Measurements from ENCODE around the gene FYCO1. TPM values are rescaled to one million over a fixed set of nuclear protein-coding genes. Genes with fewer than 3 reads are reported as not detected.

FYCO1 gene
- polyA plus RNA-seq, 2 of the 4 experiments (the other 2 are of a cell fraction), result 3.7 to 4.4 TPM

DNA sequence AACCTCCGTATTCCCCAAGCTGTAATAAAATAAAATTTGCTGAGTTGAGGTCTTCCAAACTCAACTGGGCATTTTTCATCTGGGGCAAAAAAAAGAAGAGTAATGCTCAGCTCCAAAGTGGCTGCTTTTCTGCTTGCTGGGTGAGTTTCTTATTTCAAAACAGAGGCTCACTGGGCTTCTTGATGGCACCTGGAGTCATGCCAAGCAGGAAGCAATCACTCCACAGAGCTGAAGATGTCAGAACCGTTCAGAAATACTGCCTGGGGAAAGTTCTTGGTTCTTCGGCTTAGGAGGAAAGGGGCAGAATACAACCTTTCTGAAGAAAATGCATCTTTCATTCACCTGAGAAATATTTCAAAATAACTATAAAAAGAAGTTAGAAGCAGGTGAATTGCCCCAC is 105.2 kb downstream of the FYCO1 start:
- ATAC-seq, result no peak
- ChIA-PET POLR2A (no interaction called here), CTCF (no interaction called here)
- DNase-seq (ENCODE audit: low read depth in 1 of 2, low spot score in 1 of 2), result peak in 1 of 2 experiments; percentile 9
- no peaks in the 10 kb centered on the region for H3K4me1 ChIP-seq
- no peak overlapping the region for H3K4me2 ChIP-seq
- no peak for FAIRE-seq
- H3K4me3 ChIP-seq, result no peak overlapping the region
- H3K27ac ChIP-seq, result no peak overlapping the region
- TF ChIP-seq, protein P1, sequence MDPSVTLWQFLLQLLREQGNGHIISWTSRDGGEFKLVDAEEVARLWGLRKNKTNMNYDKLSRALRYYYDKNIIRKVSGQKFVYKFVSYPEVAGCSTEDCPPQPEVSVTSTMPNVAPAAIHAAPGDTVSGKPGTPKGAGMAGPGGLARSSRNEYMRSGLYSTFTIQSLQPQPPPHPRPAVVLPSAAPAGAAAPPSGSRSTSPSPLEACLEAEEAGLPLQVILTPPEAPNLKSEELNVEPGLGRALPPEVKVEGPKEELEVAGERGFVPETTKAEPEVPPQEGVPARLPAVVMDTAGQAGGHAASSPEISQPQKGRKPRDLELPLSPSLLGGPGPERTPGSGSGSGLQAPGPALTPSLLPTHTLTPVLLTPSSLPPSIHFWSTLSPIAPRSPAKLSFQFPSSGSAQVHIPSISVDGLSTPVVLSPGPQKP (IDR thresholded peaks at IDR 0.05; ENCODE audit: low read depth, low read length), result no peak
- TF ChIP-seq FOSB (CRISPR knock-in tag; IDR thresholded peaks at IDR 0.05) (no peak), ESRRA (IDR thresholded peaks at IDR 0.05; ENCODE audit: borderline replicate concordance, low read length) (no peak), SMC3 (IDR thresholded peaks at IDR 0.05) (no peak), EHF (CRISPR knock-in tag; IDR thresholded peaks at IDR 0.05) (no peak), HOXA7 (CRISPR knock-in tag; IDR thresholded peaks at IDR 0.05) (no peak), CBX2 (IDR thresholded peaks at IDR 0.05; ENCODE audit: borderline replicate concordance, low read depth) (no peak), EHMT2 (IDR thresholded peaks at IDR 0.05; ENCODE audit: low read depth) (no peak), KDM5A (IDR thresholded peaks at IDR 0.05) (no peak), KDM1A (IDR thresholded peaks at IDR 0.05; ENCODE audit: low read depth) (no peak), POLR2A (IDR thresholded peaks at IDR 0.05; ENCODE audit: low read length) (no peak)
- TF ChIP-seq, protein P2, sequence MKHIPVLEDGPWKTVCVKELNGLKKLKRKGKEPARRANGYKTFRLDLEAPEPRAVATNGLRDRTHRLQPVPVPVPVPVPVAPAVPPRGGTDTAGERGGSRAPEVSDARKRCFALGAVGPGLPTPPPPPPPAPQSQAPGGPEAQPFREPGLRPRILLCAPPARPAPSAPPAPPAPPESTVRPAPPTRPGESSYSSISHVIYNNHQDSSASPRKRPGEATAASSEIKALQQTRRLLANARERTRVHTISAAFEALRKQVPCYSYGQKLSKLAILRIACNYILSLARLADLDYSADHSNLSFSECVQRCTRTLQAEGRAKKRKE (CRISPR knock-in tag; IDR thresholded peaks at IDR 0.05; ENCODE audit: low read depth), result no peak
- TF ChIP-seq, protein P3, sequence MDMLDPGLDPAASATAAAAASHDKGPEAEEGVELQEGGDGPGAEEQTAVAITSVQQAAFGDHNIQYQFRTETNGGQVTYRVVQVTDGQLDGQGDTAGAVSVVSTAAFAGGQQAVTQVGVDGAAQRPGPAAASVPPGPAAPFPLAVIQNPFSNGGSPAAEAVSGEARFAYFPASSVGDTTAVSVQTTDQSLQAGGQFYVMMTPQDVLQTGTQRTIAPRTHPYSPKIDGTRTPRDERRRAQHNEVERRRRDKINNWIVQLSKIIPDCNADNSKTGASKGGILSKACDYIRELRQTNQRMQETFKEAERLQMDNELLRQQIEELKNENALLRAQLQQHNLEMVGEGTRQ (IDR thresholded peaks at IDR 0.05), result no peak
- TF ChIP-seq, protein P4, sequence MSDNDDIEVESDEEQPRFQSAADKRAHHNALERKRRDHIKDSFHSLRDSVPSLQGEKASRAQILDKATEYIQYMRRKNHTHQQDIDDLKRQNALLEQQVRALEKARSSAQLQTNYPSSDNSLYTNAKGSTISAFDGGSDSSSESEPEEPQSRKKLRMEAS (IDR thresholded peaks at IDR 0.05), result no peak
- no peaks in the 10 kb centered on the region for H3K9me3 ChIP-seq
- WGBS (ENCODE audit: missing lambda C conversion rate), result 40% methylated on average over 3 of the region's 3 CpGs

DNA sequence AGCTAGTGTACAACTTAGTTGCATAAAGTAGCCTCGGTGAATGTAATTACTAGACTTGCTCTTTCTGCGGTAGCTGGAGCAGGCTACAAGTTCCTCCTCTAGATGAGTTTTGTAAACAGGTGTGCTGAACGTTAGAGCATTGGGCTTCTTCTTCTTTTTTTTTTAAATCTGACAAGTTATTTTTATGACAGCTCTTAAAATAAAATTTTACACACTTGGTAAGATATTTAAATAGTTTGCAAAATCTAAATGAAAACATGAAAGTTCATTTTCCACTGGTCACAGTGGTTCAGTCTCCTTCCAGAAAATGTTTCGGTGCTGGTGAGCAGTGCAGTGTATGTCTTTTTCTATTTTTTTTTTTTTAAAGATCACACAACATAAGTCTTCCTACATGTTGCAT is 106.3 kb downstream of the FYCO1 start:
- no peak overlapping the region for H3K4me3 ChIP-seq
- TF ChIP-seq TP53 (CRISPR knock-in tag; IDR thresholded peaks at IDR 0.05) (no peak), MAFK (IDR thresholded peaks at IDR 0.05; ENCODE audit: partially characterized antibody) (no peak), ZNF302 (CRISPR knock-in tag; IDR thresholded peaks at IDR 0.05) (no peak), ESRRA (IDR thresholded peaks at IDR 0.05; ENCODE audit: borderline replicate concordance, low read length) (no peak), KDM5A (IDR thresholded peaks at IDR 0.05) (no peak), HEYL (CRISPR knock-in tag; IDR thresholded peaks at IDR 0.05) (no peak), EHF (CRISPR knock-in tag; IDR thresholded peaks at IDR 0.05) (no peak), FOSL2 (IDR thresholded peaks at IDR 0.05) (no peak), FOSL2 (CRISPR knock-in tag; IDR thresholded peaks at IDR 0.05) (no peak), MAZ (IDR thresholded peaks at IDR 0.05; ENCODE audit: borderline replicate concordance, low read depth, low read length) (no peak), MYC (IDR thresholded peaks at IDR 0.05; ENCODE audit: borderline replicate concordance, low read length) (no peak), TFCP2L1 (CRISPR knock-in tag; IDR thresholded peaks at IDR 0.05) (no peak), ZSCAN20 (CRISPR knock-in tag; IDR thresholded peaks at IDR 0.05) (no peak), GATA3 (IDR thresholded peaks at IDR 0.05; ENCODE audit: borderline replicate concordance) (no peak)
- TF ChIP-seq, protein P2 (CRISPR knock-in tag; IDR thresholded peaks at IDR 0.05; ENCODE audit: low read depth), result no peak
- TF ChIP-seq, protein P5, sequence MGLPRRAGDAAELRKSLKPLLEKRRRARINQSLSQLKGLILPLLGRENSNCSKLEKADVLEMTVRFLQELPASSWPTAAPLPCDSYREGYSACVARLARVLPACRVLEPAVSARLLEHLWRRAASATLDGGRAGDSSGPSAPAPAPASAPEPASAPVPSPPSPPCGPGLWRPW (IDR thresholded peaks at IDR 0.05), result no peak
- TF ChIP-seq, protein P6, sequence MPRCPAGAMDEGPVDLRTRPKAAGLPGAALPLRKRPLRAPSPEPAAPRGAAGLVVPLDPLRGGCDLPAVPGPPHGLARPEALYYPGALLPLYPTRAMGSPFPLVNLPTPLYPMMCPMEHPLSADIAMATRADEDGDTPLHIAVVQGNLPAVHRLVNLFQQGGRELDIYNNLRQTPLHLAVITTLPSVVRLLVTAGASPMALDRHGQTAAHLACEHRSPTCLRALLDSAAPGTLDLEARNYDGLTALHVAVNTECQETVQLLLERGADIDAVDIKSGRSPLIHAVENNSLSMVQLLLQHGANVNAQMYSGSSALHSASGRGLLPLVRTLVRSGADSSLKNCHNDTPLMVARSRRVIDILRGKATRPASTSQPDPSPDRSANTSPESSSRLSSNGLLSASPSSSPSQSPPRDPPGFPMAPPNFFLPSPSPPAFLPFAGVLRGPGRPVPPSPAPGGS (IDR thresholded peaks at IDR 0.05), result no peak
- TF ChIP-seq, protein P1 (IDR thresholded peaks at IDR 0.05; ENCODE audit: low read depth, low read length), result no peak
- TF ChIP-seq, protein P7, sequence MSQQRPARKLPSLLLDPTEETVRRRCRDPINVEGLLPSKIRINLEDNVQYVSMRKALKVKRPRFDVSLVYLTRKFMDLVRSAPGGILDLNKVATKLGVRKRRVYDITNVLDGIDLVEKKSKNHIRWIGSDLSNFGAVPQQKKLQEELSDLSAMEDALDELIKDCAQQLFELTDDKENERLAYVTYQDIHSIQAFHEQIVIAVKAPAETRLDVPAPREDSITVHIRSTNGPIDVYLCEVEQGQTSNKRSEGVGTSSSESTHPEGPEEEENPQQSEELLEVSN (IDR thresholded peaks at IDR 0.05; ENCODE audit: borderline replicate concordance, low read depth), result no peak
- H3K27ac ChIP-seq, result no peak overlapping the region
- DNase-seq (ENCODE audit: low read depth in 1 of 2, low spot score in 1 of 2) (no peak), FAIRE-seq (no peak), ATAC-seq (no peak)
- ChIA-PET CTCF (interaction anchor here (0.7 to 1.0 kb wide), 2 partner anchors 50 to 128 kb away, joined by 3 read pairs; no protein-coding TSS in a partner anchor), POLR2A (no interaction called here)
- H3K4me1 ChIP-seq, result no peaks in the 10 kb centered on the region
- H3K4me2 ChIP-seq, result no peak overlapping the region
- 76% methylated on average over 4 of the region's 4 CpGs for WGBS (ENCODE audit: missing lambda C conversion rate)
- H3K9me3 ChIP-seq, result no peaks in the 10 kb centered on the region

Data from A549 (cell line).